A673 (cell line): ENCODE measurements around the gene SCGB1A1. TPM values are rescaled to one million over a fixed set of nuclear protein-coding genes. Genes with fewer than 3 reads are reported as not detected.

Experiments used
- Bru-seq: library from RNA; stranded (reverse); fragments of 400-500 nt; gene quantifications from one replicate; lab custom pipeline; 2021; lab: Mats Ljungman, UMichigan
- BruChase-seq, 2 experiments: library from RNA; stranded (reverse); fragments of 400-500 nt; gene quantifications; one replicate each; lab custom pipeline; 2021; lab: Mats Ljungman, UMichigan
- BruUV-seq: library from RNA; stranded (reverse); fragments of 400-500 nt; replicated peaks from 2 replicates; lab custom pipeline; 2021; lab: Mats Ljungman, UMichigan
- CTCF ChIA-PET: fragments of 300-600 bp; sonication (Branson Sonifier 250); formaldehyde crosslinking; loops from one replicate; lab custom pipeline; 2022; ENCODE audit warnings: antibody characterized with exemption; lab: Charles Lee
- POLR2A ChIA-PET: fragments of 300-600 bp; sonication (Branson Sonifier 250); formaldehyde crosslinking; loops from one replicate; lab custom pipeline; 2022; ENCODE audit warnings: antibody characterized with exemption; ENCODE audit not compliant: low non-redundant PET; lab: Charles Lee
- DNase-seq: peaks from one replicate; pipeline ENCODE4 v3.0.0-alpha.2; 2015; ENCODE audit warnings: low spot score
- H3K27ac ChIP-seq: fragments of 200-600 bp; sonication (generic); 2 replicates; pipeline ENCODE4 v1.5.1; 2016; ENCODE audit warnings: mixed run types, low read depth, mild to moderate bottlenecking, mixed read lengths, antibody characterized with exemption, low read length; ENCODE audit not compliant: poor library complexity, severe bottlenecking
- H3K27me3 ChIP-seq: fragments of 200-600 bp; sonication (generic); replicated peaks from 2 replicates; pipeline ENCODE4 v1.6.1; 2017; ENCODE audit warnings: mixed run types, low read depth, mild to moderate bottlenecking, mixed read lengths, antibody characterized with exemption, low read length; ENCODE audit not compliant: insufficient read depth, poor library complexity
- H3K36me3 ChIP-seq: fragments of 200-600 bp; sonication (generic); 2 replicates; pipeline ENCODE4 v1.6.1; 2016; ENCODE audit warnings: mixed run types, mild to moderate bottlenecking, mixed read lengths, antibody characterized with exemption, low read length; ENCODE audit not compliant: insufficient read depth, poor library complexity, severe bottlenecking
- H3K4me1 ChIP-seq: fragments of 200-600 bp; sonication (generic); 2 replicates; pipeline ENCODE4 v1.6.1; 2017; ENCODE audit warnings: mixed run types, mild to moderate bottlenecking, mixed read lengths, antibody characterized with exemption, low read length; ENCODE audit not compliant: insufficient read depth, poor library complexity, severe bottlenecking
- H3K4me3 ChIP-seq: fragments of 200-600 bp; sonication (generic); 2 replicates; pipeline ENCODE4 v1.5.1; 2016; ENCODE audit warnings: low read depth, mixed run types, mild to moderate bottlenecking, mixed read lengths, low read length; ENCODE audit not compliant: poor library complexity, severe bottlenecking
- H3K9me3 ChIP-seq: fragments of 200-600 bp; sonication (generic); 2 replicates; pipeline ENCODE4 v1.6.1; 2016; ENCODE audit warnings: mixed run types, low read depth, mild to moderate bottlenecking, mixed read lengths, antibody characterized with exemption, low read length; ENCODE audit not compliant: poor library complexity, severe bottlenecking
- EZH2 ChIP-seq: fragments of 200-600 bp; sonication (generic); IDR thresholded peaks from 2 replicates; pipeline ENCODE4 v1.6.1; 2017; ENCODE audit warnings: borderline replicate concordance, low read depth, mild to moderate bottlenecking, mixed read lengths, antibody characterized with exemption, low read length; ENCODE audit not compliant: poor library complexity, severe bottlenecking
- intact Hi-C: fragments of 100-400 bp; cut with micrococcal nuclease; formaldehyde crosslinking; loops from one replicate; pipeline ENCODE4 v1.10.0; 2022; ENCODE audit not compliant: unreplicated experiment
- long read RNA-seq: library from polyadenylated mRNA; stranded (forward); transcript quantifications from one replicate; pipeline ENCODE4 v2.0.0, GENCODE V29; 2022
- total RNA-seq: library from RNA; stranded (reverse); gene quantifications from 2 replicates; pipeline ENCODE4 v1.2.3, GENCODE V29; 2021
- TF ChIP-seq, protein P1 (sequence below): fragments of 300-800, 200-600 bp; sonication (generic); conservative IDR thresholded peaks from 2 replicates; pipeline ENCODE4 v1.5.1; 2017; ENCODE audit warnings: low read depth, mild to moderate bottlenecking, antibody characterized with exemption, low read length, moderate library complexity, mixed read lengths

SCGB1A1 gene, protein sequence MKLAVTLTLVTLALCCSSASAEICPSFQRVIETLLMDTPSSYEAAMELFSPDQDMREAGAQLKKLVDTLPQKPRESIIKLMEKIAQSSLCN
- not detected in 2 replicates for total RNA-seq
- Bru-seq, nascent RNA: percentile 11 among the genes with signal in this experiment
- BruChase-seq, experiment 1, labeled RNA remaining after a 2-hour chase: percentile 15 among the genes with signal in this experiment
- percentile 5 among the genes with signal in this experiment for BruChase-seq, experiment 2, labeled RNA remaining after a 6-hour chase
- long read RNA-seq: 0 reads

DNA sequence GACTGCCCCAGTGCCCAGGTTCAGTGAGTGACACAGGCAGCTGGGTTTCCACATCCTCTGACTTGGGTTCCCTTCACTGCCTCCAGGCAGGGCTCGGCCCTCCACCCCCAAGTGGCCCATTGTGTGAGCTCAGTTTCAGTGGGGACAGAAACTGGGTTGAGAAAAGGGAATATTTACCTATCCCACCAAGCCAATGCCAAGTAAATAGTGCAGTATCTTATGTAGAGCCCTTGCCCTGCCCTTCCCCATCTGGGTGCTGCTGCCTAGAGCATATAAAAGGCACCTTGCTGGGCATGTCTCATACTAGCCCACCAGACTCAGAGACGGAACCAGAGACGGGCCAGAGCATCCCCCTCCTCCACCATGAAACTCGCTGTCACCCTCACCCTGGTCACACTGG is at the start of gene SCGB1A1:
Gene SCGB1A1, plus strand, starts transcription at position 301 of the 400 bp plus-strand sequence. Its CDS starts 63 bp downstream, at position 364.
- Histone ChIP-seq H3K9me3 (no peaks in the 10 kb centered on the region), H3K4me3 (no peak within 1 kb of the TSS), H3K36me3 (no peaks in the 10 kb centered on the region), H3K27ac (peak within 1 kb of the TSS; percentile 67), H3K4me1 (peaks cover 19% of the 10 kb centered on the region), H3K27me3 (no peaks in the 10 kb centered on the region)
- POLR2A ChIA-PET: interaction anchor here (0.6 kb wide), 1 partner anchor 528 kb away, joined by 3 read pairs; the partner anchor contains the start of gene FADS3
- no TSS peak for BruUV-seq
- no peak for TF ChIP-seq EZH2
- TF ChIP-seq, protein P1, sequence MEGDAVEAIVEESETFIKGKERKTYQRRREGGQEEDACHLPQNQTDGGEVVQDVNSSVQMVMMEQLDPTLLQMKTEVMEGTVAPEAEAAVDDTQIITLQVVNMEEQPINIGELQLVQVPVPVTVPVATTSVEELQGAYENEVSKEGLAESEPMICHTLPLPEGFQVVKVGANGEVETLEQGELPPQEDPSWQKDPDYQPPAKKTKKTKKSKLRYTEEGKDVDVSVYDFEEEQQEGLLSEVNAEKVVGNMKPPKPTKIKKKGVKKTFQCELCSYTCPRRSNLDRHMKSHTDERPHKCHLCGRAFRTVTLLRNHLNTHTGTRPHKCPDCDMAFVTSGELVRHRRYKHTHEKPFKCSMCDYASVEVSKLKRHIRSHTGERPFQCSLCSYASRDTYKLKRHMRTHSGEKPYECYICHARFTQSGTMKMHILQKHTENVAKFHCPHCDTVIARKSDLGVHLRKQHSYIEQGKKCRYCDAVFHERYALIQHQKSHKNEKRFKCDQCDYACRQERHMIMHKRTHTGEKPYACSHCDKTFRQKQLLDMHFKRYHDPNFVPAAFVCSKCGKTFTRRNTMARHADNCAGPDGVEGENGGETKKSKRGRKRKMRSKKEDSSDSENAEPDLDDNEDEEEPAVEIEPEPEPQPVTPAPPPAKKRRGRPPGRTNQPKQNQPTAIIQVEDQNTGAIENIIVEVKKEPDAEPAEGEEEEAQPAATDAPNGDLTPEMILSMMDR: no peak
- no peak for DNase-seq
- intact Hi-C loops: no loop called here
- CTCF ChIA-PET: interaction anchor here (0.5 to 1.4 kb wide), 3 partner anchors 124 to 557 kb away, joined by 3 to 8 read pairs (median 3); no protein-coding TSS in a partner anchor

DNA sequence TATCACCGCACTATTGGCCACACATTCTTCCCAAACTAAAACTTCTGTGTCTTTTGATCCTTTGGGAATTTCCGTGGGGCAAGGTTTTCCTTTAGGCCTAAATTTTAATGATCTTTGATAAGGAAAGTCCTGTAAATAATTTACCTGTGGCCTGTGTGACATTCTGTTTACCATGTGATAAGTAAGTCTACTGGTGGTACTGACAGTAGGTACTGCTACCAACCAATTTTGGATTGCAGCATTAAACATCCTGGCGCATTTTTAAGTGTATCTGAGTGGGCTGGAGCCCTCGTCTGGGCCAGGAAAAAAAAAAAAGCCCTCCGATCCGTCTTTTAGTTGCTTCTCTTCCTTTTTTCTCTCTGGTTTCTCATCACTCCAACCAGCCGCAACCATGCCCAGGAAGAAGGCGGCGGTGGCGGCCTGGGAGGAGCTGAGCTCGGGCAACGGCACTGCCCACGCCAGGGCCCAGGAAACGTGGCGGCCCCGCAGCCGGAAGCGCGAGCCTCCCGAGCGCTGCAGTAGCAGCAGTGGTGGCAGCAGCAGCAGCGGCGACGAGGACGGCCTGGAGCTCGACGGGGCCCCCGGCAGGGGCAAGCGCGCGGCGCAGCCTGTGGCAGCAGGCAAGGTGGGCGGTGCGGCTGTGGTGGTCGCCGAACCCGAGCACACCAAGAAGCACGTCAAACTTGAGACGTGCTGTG is 47.9 kb upstream of the SCGB1A1 start:
- TF ChIP-seq, protein P1: no peak
- no peak for TF ChIP-seq EZH2
- ChIA-PET CTCF (no interaction called here), POLR2A (no interaction called here)
- Histone ChIP-seq H3K4me1 (no peaks in the 10 kb centered on the region), H3K27ac (no peak overlapping the region), H3K36me3 (no peaks in the 10 kb centered on the region), H3K27me3 (no peaks in the 10 kb centered on the region), H3K9me3 (no peaks in the 10 kb centered on the region), H3K4me3 (no peak overlapping the region)
- intact Hi-C loops: no loop called here
- no peak for DNase-seq
- BruUV-seq: no TSS peak

- DNase-seq: no peak
- intact Hi-C loops: no loop called here
- Histone ChIP-seq H3K27me3 (no peaks in the 10 kb centered on the region), H3K4me1 (no peaks in the 10 kb centered on the region), H3K27ac (no peak overlapping the region), H3K4me3 (no peak overlapping the region), H3K9me3 (no peaks in the 10 kb centered on the region), H3K36me3 (no peaks in the 10 kb centered on the region)
- ChIA-PET POLR2A (no interaction called here), CTCF (interaction anchor here (0.6 kb wide), 1 partner anchor 130 kb away, joined by 3 read pairs; no protein-coding TSS in a partner anchor)
- BruUV-seq: no TSS peak
- no peak for TF ChIP-seq EZH2
- TF ChIP-seq, protein P1: no peak
These were observed 46.0 kb upstream of the SCGB1A1 start for GRCh38 chr11:62372871-62373270.
